GM18507 (cell line): ENCODE data around the gene PCDHB3.
"Not testable (repeated sequence)": the region's sequence is repeated elsewhere in the genome, so short reads cannot be mapped to it uniquely, and the experiment has no call there.

Experiments used
- DNase-seq: peaks from one replicate; pipeline ENCODE4 v3.0.0; 2011; ENCODE audit warnings: low read depth; ENCODE audit not compliant: insufficient read length; ENCODE audit errors: extremely low spot score
- FAIRE-seq: peaks from 2 replicates; lab custom pipeline; 2011; peaks lifted over from hg19 to GRCh38; lab: Jason Lieb, UNC

PCDHB3 gene

GRCh38 chr5:141135030-141135717 is 34.9 kb downstream of the PCDHB3 start, which contains the start of gene PCDHB5:
PCDHB5 (plus strand) TSS chr5:141135206; CDS start chr5:141135435, 229 bp downstream.
- DNase-seq, result no peak
- FAIRE-seq, result no peak

GRCh38 chr5:141135718-141136266 is 35.5 kb downstream of the PCDHB3 start:
- DNase-seq, result no peak
- no peak for FAIRE-seq

GRCh38 chr5:141137346-141137745 is 37.1 kb downstream of the PCDHB3 start:
- FAIRE-seq, DNase-seq: not testable (repeated sequence)

- DNase-seq (no peak), FAIRE-seq (no peak)
These were observed 49.5 kb downstream of the PCDHB3 start, which contains the start of gene PCDHB6 for GRCh38 chr5:141149812-141150211. PCDHB6 (plus strand) TSS chr5:141150057; CDS start chr5:141150258, 201 bp downstream.

- no peak for FAIRE-seq
These were observed 50.1 kb downstream of the PCDHB3 start for GRCh38 chr5:141150224-141150992.

GRCh38 chr5:141150993-141151325 is 50.7 kb downstream of the PCDHB3 start:
- FAIRE-seq, result no peak
- no peak for DNase-seq

More at GRCh38 chr5:141150224-141150992, 50.1 kb downstream of the PCDHB3 start:
- DNase-seq, result no peak

- DNase-seq, FAIRE-seq: not testable (repeated sequence)
These were observed 51.4 kb downstream of the PCDHB3 start for GRCh38 chr5:141151632-141152031.

- DNase-seq, FAIRE-seq: not testable (repeated sequence)
These were observed 51.8 kb downstream of the PCDHB3 start for GRCh38 chr5:141152096-141152495.
